Measurements from ENCODE around the gene LEMD3. TPM values are rescaled to one million over a fixed set of nuclear protein-coding genes. Genes with fewer than 3 reads are reported as not detected.
"Not testable (repeated sequence)": the region's sequence is repeated elsewhere in the genome, so short reads cannot be mapped to it uniquely, and the experiment has no call there.

The LEMD3 gene
- total and polyA plus RNA-seq, 4 donors, result 29.0 to 53.4 (median 34.5) TPM

DNA sequence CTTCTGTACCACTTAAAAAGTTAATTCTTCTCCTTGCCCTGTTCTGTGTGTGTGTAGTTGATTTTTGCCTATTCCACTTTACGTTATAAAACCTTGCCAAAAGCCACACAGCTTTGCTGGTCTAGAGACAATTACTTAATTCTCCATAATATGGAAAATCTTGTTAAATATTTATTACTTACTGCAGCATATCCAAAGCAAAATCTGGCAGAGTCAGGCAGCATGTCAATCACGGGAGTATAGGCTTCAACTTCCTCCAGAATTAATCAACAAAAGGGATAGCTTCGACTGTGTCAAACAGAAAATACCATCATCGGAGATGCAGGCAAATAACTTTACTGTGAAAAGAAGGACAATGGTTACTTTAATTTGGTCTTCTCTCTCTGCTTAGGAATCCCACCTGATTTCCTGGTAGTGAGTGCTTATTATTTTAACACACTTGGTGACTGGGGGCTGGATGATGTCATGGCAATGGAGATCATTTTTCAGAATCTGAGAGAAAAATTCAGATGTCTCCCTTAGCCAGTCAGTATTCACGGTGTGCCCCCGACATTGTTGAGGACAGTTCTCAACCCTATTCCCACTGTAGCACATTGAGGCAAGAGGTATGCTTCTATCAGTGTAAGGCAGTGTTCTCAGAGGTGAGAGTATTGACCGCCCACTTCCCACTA is 105.4 kb downstream of the LEMD3 start:
- Histone ChIP-seq H3K9me3 (ENCODE audit: control insufficient read depth, insufficient read depth, low read length) (no peaks in the 10 kb centered on the region), H3K4me1 (ENCODE audit: control insufficient read depth, insufficient read depth, low read length) (peaks cover 12% of the 10 kb centered on the region), H3K4me3 (ENCODE audit: low read depth, low read length) (no peak overlapping the region), H3K36me3 (ENCODE audit: control insufficient read depth, insufficient read depth, low read length) (no peaks in the 10 kb centered on the region), H3K27ac (ENCODE audit: low read depth, low read length) (no peak overlapping the region), H3K27me3 (ENCODE audit: control insufficient read depth, insufficient read depth, low read length) (no peaks in the 10 kb centered on the region)
- peak in 1 of 6 donors; percentile 4 for DNase-seq (ENCODE audit: low read depth in 4 of 6, low spot score in 6 of 6)
- 67% methylated on average over 1 of the region's 7 CpGs for WGBS (ENCODE audit: insufficient coverage)

DNA sequence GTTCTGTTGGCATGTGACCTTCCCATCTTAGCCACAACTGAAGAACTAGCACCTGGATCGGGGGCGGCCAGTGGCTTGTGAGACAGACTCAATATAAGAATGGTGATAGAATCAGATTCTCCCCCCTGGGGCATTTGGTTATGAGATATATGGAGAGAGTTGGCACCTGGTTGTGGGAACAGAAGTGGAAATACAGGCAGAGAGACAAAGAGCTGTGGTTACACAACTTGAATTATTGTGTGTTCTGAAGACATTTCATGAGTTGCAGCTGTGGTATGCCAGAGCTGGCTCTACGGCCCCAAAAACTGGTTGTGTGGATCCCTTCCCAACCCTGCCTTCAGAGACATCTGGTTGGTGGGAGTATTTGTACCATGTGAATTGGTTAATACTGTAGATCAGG is 106.2 kb downstream of the LEMD3 start:
- Histone ChIP-seq H3K27me3 (ENCODE audit: control insufficient read depth, insufficient read depth, low read length) (no peaks in the 10 kb centered on the region), H3K4me1 (ENCODE audit: control insufficient read depth, insufficient read depth, low read length) (peaks cover 12% of the 10 kb centered on the region), H3K4me3 (ENCODE audit: low read depth, low read length) (no peak overlapping the region), H3K36me3 (ENCODE audit: control insufficient read depth, insufficient read depth, low read length) (no peaks in the 10 kb centered on the region), H3K27ac (ENCODE audit: low read depth, low read length) (no peak overlapping the region), H3K9me3 (ENCODE audit: control insufficient read depth, insufficient read depth, low read length) (no peaks in the 10 kb centered on the region)
- DNase-seq (ENCODE audit: low read depth in 4 of 6, low spot score in 6 of 6), result no peak
- 100% methylated on average over 3 of the region's 3 CpGs for WGBS (ENCODE audit: insufficient coverage)

DNA sequence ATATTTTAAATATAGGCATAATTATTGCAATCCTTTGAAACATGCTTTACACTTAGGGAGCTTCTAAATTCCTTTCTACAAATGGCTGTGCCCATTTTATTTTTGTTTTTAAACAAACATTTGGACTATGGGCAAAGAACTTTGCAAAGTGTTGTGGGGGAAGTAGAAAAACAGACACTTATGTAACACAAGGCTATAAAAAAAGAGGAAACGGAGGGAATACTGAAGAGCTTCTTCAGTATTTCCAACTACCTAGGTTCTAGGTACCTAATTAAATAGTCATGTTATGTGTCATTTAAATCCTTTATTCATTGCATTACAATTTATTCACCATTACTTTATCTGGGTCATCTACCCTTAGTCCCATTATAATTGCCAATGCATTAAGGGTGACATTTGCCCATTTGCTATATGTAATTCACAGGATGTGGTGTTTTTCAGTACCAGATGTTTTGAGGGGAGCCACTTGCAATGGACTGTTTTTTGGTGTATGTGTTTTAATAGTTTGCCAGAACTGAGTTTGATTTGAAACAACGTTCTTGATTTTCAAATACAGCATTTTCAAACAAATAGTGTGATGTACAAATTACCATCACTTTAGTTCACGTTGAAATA is 107.6 kb downstream of the LEMD3 start:
- no peak for DNase-seq (ENCODE audit: low read depth in 4 of 6, low spot score in 6 of 6)
- Histone ChIP-seq H3K27me3 (ENCODE audit: control insufficient read depth, insufficient read depth, low read length) (no peaks in the 10 kb centered on the region), H3K4me3 (ENCODE audit: low read depth, low read length) (no peak overlapping the region), H3K27ac (ENCODE audit: low read depth, low read length) (no peak overlapping the region), H3K36me3 (ENCODE audit: control insufficient read depth, insufficient read depth, low read length) (no peaks in the 10 kb centered on the region), H3K9me3 (ENCODE audit: control insufficient read depth, insufficient read depth, low read length) (no peaks in the 10 kb centered on the region), H3K4me1 (ENCODE audit: control insufficient read depth, insufficient read depth, low read length) (peaks cover 12% of the 10 kb centered on the region)
- no CpG with 5 or more reads among the region's 3 CpGs for WGBS (ENCODE audit: insufficient coverage)

DNA sequence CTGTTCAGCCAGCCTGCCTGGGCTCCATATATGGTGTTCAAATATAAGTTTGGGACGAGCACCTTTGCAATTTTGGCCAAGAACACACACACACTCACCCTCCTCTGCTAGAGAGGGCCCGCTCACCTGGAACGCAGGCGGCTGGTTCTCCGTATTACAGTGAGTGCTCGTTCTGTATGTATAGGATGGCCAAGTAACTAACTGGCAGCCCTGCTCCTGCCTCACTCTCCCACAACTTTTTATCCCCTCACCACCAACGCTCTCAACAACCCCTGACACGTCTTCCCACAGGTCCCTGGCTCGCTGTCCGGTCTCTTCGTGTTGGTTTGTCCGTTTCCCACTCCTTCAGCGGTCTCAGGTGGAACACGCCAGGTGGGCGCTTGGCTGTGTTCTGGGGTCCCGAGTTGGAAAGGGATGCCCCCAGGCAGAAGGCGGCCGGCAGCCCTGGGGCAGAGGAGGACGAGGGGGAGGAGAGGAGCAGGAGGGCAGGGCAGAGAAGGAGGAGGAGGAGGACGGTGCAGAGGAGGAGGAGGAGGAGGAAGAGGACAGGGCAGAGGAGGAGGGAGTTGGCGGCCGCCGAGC is 108.7 kb downstream of the LEMD3 start:
- peak in 1 of 6 donors; percentile 14 for DNase-seq (ENCODE audit: low read depth in 4 of 6, low spot score in 6 of 6)
- 4% methylated on average over 17 of the region's 23 CpGs for WGBS (ENCODE audit: insufficient coverage)

DNA sequence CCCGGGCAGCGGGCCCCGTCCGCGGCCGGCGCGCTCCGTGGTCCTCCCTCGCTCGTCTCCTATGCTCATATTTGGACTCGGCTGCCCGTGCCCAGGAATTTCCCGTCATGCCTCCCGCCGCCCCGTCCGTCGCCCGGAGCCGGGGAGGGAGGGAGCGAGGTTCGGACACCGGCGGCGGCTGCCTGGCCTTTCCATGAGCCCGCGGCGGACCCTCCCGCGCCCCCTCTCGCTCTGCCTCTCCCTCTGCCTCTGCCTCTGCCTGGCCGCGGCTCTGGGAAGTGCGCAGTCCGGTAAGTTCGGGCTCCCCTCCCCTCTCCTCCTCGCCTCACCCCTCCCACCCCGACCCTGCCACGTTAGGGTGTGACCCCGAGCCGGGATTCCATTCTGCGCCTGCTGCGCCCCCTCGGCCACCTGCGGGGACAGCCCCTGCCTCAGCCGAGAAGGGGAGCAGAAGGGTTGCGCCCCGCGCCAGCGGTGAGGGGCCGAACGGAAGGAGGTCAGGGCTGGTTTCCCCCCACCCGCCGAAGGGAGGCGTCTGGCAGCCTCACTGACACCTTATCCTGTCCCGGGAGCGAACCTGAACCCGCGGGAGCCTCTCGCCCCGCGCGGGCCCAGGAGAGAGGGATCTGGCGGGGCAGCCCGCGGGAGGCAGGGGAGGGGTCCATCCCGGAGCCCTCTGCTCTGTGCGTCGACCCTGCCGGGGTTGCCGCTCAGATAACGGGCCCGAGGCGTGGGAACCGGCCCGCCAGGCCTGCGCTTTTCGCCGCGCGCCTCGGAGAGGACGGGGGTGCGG is 109.4 kb downstream of the LEMD3 start, which contains the start of gene MSRB3:
Gene MSRB3, plus strand, starts transcription at position 108 of the 793 bp plus-strand sequence. CDS start 29,897 bp downstream, outside the sequence.
- Histone ChIP-seq H3K4me1 (ENCODE audit: control insufficient read depth, insufficient read depth, low read length) (peaks cover 12% of the 10 kb centered on the region), H3K27ac (ENCODE audit: low read depth, low read length) (peak within 1 kb of the TSS; percentile 68), H3K27me3 (ENCODE audit: control insufficient read depth, insufficient read depth, low read length) (no peaks in the 10 kb centered on the region), H3K4me3 (ENCODE audit: low read depth, low read length) (peak within 1 kb of the TSS; percentile 79), H3K9me3 (ENCODE audit: control insufficient read depth, insufficient read depth, low read length) (no peaks in the 10 kb centered on the region), H3K36me3 (ENCODE audit: control insufficient read depth, insufficient read depth, low read length) (no peaks in the 10 kb centered on the region)
- DNase-seq (ENCODE audit: low read depth in 4 of 6, low spot score in 6 of 6), result peak in 5 of 6 donors; percentile 30 to 79 (median 48)
- under 1% methylated on average over 81 of the region's 85 CpGs for WGBS (ENCODE audit: insufficient coverage)

More for the DNA sequence above, 108.7 kb downstream of the LEMD3 start:
- Histone ChIP-seq H3K27me3 (ENCODE audit: control insufficient read depth, insufficient read depth, low read length) (no peaks in the 10 kb centered on the region), H3K4me1 (ENCODE audit: control insufficient read depth, insufficient read depth, low read length) (peaks cover 12% of the 10 kb centered on the region), H3K36me3 (ENCODE audit: control insufficient read depth, insufficient read depth, low read length) (no peaks in the 10 kb centered on the region), H3K9me3 (ENCODE audit: control insufficient read depth, insufficient read depth, low read length) (no peaks in the 10 kb centered on the region), H3K27ac (ENCODE audit: low read depth, low read length) (no peak overlapping the region), H3K4me3 (ENCODE audit: low read depth, low read length) (peak overlapping the region; percentile 79)

DNA sequence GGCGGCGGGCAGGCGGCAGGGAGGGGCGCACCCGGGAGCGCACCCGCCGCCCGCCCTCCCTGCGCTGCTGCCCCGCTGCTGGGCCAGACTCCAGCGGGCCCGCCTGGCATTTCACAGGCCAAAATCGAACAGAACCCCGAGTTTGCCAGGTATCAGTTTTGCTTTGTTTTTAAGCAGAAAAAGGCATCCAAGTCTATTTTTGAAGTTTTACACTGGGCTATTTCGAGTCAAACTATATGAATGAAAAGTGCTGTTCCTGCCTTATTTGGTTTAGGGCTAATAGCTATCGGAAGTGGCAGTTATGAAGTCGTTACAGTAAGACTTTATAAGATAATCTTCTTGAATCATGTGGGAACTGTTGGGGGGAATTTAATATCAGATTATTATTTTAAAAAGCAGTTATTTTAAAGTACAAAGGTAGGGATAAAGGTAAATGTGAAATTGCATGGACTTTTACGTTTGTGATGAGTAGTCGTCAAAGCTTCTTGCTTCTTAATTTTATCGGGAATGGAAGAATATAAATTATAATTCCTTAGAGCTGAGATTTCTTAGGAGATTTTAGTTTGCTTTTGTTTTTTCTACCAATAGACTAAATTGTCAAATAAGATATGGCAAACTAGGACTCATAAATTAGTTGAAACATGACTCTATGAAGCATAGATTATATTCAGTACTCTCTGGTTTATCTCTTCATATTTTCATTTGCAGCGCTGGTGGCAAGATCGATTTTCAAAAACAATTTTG is 110.2 kb downstream of the LEMD3 start:
- no peaks in the 10 kb centered on the region for H3K36me3 ChIP-seq (ENCODE audit: control insufficient read depth, insufficient read depth, low read length)
- no peaks in the 10 kb centered on the region for H3K9me3 ChIP-seq (ENCODE audit: control insufficient read depth, insufficient read depth, low read length)
- H3K4me1 ChIP-seq (ENCODE audit: control insufficient read depth, insufficient read depth, low read length), result peaks cover 12% of the 10 kb centered on the region
- H3K27me3 ChIP-seq (ENCODE audit: control insufficient read depth, insufficient read depth, low read length), result no peaks in the 10 kb centered on the region
- H3K4me3 ChIP-seq (ENCODE audit: low read depth, low read length), result peak overlapping the region; percentile 79
- DNase-seq (ENCODE audit: low read depth in 4 of 6, low spot score in 6 of 6), result no peak
- no peak overlapping the region for H3K27ac ChIP-seq (ENCODE audit: low read depth, low read length)
- WGBS (ENCODE audit: insufficient coverage), result 0% methylated on average over 16 of the region's 23 CpGs

DNA sequence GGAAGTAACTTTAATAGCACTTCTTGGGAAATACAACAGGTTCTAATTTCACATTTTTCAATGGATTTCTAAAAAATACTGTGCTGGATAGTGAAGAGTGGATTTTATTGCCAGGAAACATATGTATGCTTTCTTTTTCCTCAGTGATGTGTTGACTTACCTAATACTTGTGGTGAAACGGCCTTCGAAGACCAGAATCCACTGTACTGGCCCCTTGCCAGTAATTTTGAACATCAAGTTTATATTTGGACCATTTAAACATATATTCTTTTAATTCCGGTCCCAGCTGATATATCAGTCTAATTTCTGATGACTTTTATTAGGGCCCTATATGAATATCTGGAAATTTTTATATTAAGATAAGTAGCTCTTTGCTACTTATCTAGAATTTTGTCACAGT is 110.9 kb downstream of the LEMD3 start:
- Histone ChIP-seq H3K9me3 (ENCODE audit: control insufficient read depth, insufficient read depth, low read length) (no peaks in the 10 kb centered on the region), H3K36me3 (ENCODE audit: control insufficient read depth, insufficient read depth, low read length) (no peaks in the 10 kb centered on the region), H3K4me1 (ENCODE audit: control insufficient read depth, insufficient read depth, low read length) (peaks cover 12% of the 10 kb centered on the region), H3K27me3 (ENCODE audit: control insufficient read depth, insufficient read depth, low read length) (no peaks in the 10 kb centered on the region), H3K27ac (ENCODE audit: low read depth, low read length) (no peak overlapping the region), H3K4me3 (ENCODE audit: low read depth, low read length) (no peak overlapping the region)
- no peak for DNase-seq (ENCODE audit: low read depth in 4 of 6, low spot score in 6 of 6)
- WGBS (ENCODE audit: insufficient coverage), result no CpG with 5 or more reads among the region's 3 CpGs

DNA sequence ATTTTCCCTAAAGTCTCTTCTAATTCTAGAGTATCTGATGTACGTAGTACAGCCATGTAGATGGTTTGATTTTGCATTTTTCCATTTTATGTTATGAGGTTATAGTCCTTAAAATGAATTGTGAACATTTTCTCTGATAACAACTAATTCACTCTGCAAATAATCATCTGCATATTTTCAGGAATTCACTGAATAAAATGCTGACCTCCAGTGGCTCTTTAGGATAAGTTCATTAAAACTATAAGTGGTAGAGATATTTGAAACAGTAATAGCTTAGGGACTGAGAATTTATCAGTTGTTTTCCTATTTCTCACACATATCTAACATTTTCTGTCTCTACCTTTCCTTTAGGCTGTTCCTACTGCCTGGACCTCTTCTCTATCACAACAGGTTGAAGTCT is 113.5 kb downstream of the LEMD3 start:
- peak in 1 of 6 donors; percentile 9 for DNase-seq (ENCODE audit: low read depth in 4 of 6, low spot score in 6 of 6)
- H3K9me3 ChIP-seq (ENCODE audit: control insufficient read depth, insufficient read depth, low read length), result no peaks in the 10 kb centered on the region
- H3K27ac ChIP-seq (ENCODE audit: low read depth, low read length), result no peak overlapping the region
- WGBS (ENCODE audit: insufficient coverage), result no CpG with 5 or more reads among the region's 1 CpG
- H3K36me3 ChIP-seq (ENCODE audit: control insufficient read depth, insufficient read depth, low read length), result no peaks in the 10 kb centered on the region
- H3K4me3 ChIP-seq (ENCODE audit: low read depth, low read length), result no peak overlapping the region
- no peaks in the 10 kb centered on the region for H3K27me3 ChIP-seq (ENCODE audit: control insufficient read depth, insufficient read depth, low read length)
- peaks cover 11% of the 10 kb centered on the region for H3K4me1 ChIP-seq (ENCODE audit: control insufficient read depth, insufficient read depth, low read length)

DNA sequence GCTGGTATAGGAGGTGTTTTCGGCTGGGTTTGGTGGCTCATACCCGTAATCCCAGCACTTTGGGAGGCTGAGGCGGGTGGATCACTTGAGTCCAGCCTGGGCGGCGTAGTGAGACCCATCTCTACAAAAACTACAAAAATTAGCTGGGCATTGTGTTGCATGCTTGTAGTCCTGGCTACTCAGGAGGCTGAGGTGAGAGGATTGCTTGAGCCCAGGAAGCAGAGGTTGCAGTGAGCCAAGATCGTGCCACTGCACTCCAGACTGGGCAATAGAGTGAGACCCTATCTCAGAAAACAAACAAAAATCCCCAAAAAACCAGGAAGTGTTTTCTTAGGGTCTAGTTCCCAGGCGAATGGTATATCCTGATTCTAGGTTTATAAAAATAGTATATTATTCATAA is 116.1 kb downstream of the LEMD3 start:
- not testable (repeated sequence) for H3K9me3 ChIP-seq (ENCODE audit: control insufficient read depth, insufficient read depth, low read length); H3K27ac ChIP-seq (ENCODE audit: low read depth, low read length); H3K4me3 ChIP-seq (ENCODE audit: low read depth, low read length); H3K4me1 ChIP-seq (ENCODE audit: control insufficient read depth, insufficient read depth, low read length); H3K36me3 ChIP-seq (ENCODE audit: control insufficient read depth, insufficient read depth, low read length); DNase-seq (ENCODE audit: low read depth in 4 of 6, low spot score in 6 of 6); H3K27me3 ChIP-seq (ENCODE audit: control insufficient read depth, insufficient read depth, low read length)
- WGBS (ENCODE audit: insufficient coverage), result 100% methylated on average over 3 of the region's 7 CpGs
